Measurements from ENCODE around the gene ASB7. TPM values are rescaled to one million over a fixed set of nuclear protein-coding genes. Genes with fewer than 3 reads are reported as not detected.
A peak's percentile ranks its signal among the peaks of the same experiment; 100 is the strongest.

The ASB7 gene
- total RNA-seq, 1 experiment from 2014 or later, result 12.1 TPM

DNA sequence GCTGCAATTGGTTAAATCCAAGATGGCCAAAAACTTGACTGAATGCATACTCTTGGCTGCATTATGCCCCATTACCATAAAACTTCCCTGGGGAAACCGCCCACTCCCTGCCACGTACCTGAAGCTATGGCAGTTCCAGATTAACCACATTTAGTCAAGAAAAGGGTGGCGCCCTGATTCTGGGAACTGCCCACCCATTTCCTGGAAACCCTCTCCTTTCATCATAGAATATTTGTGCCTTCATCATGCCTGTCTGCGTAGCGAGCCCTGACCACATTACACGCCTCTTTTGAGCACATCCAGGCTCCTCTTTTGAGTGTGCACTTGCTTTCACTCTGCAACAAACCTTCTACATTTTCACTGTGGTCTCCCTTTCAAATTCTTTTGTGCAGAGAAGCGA, 5.6 kb upstream of the ASB7 start:
- DNase-seq (ENCODE audit: low read depth), result no peak

DNA sequence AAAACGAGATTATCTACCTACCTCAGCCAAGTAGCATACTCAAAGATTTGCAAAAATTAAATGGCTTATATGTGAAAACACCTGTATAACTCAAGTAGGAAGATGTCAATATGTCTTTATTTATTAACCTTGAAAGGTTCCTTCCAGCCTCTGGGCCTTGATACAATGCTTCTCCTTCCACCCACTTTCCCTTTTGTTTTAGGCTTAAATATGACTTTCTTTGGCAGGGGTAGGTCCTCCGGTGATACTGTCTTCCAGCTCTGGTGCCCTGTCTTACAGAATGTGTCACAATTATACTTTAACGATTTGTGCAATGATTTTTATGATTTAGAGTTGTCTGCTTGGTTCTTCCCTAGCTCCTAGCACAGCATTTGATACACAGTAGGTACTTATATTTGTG, 4.5 kb upstream of the ASB7 start:
- no peak for DNase-seq (ENCODE audit: low read depth)

DNA sequence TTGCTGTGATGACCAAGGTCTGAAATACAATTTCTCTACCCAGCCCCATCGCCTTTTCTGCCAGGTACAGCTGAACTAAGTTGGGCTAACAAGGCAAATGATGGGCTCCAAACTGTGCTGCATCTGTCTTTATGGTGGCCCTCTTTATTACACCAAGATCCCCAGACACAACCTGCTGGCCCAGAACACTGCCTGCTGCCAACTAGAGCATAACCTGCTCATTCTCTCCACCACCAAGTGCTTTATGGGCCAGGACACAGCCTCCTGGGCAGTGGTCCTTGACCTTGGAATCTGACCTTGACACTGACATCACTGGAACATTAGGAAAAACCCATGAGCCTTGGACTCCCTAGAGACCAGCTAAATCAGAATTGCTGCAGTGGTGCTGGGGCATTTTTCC, 3.7 kb upstream of the ASB7 start:
- DNase-seq (ENCODE audit: low read depth), result no peak

DNA sequence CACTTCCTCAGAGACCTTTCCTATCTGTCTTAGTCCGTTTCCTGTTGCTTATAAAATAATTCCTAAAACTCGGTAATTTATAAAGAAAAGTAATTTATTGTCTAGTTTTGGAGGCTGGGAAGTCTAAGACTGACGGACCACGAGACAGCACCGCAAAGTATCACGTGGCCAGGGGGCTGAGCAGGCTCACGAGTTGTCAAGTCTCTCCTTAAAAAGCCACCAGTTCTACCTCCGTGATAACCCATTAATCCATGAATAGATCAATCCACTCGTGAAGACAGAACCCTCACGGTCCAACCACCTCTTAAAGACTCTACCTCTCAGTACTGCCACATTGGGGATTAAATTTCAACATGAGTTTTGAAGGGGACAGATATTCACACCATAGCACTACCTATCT, 1.2 kb upstream of the ASB7 start:
- DNase-seq (ENCODE audit: low read depth), result peak; percentile 9

DNA sequence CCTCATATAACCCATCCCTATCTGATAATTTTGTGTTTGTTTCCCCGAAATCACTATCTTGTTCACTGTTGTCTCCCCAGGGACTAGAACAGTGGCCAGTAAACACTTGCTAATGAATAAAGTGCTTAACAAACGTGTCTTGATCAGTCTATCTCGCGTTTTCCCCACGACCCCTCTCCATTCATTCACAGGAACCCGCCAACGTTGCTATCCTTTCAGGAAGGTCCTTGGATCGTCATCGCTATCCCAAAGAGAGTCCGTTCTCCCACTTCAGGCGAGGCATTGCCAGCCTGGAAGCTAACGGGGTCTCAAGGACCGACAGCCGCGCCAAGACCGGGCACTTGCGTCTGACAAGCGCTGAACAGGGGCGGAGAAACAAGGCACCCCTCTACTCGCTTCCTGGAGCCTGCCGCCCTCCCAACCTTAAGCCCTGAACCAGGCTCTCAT, 749 bp upstream of the ASB7 start:
- no peak for DNase-seq (ENCODE audit: low read depth)

DNA sequence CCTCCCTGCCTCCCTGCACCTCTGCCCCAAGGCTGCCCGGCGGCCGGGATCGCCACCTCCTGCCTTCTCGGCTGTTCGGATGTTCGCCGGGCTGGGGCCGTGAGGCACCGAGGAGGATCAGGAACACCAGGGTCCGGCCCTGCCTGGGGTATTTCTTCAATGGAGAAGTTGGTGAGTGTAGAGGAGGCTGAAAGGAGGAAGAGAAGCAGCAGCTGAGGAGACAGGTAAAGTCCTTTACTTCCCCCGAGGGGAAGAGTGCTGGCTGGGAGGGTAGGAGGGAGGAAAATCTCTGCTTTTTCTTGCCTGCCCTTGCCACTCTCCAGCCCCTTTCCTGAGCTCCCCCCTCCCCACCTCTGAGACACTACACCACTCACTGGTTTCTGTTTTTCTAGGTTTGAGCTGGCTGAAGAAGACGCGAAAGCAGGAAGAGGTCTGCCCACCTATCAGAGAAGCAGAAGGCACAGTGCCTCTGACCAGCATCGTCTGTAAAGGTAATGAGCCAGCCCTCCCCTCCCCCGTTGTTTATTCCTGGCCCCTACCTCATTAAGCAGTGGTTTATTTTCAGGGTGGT, 519 bp downstream of the ASB7 start:
- peak; percentile 53 for DNase-seq (ENCODE audit: low read depth)

DNA sequence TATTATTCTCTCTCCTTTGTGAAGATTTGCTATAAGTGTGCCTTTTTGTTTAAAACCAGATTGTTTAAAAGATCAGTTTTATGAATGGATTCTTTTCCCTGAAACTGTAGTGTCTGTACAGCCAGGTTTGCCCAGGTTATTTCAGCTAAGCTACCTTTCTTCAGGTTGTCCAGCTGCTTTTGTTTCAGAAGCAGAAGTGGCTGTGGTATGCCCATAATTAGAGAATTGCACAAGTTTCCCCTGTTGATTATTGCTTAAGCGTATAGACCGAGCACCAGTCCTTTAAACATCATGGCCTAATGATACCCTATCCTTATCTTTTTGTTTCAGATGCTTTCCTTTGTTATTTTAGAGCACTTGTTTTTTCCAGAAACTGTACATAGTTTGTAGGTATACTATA, 10.2 kb downstream of the ASB7 start:
- DNase-seq (ENCODE audit: low read depth), result no peak

DNA sequence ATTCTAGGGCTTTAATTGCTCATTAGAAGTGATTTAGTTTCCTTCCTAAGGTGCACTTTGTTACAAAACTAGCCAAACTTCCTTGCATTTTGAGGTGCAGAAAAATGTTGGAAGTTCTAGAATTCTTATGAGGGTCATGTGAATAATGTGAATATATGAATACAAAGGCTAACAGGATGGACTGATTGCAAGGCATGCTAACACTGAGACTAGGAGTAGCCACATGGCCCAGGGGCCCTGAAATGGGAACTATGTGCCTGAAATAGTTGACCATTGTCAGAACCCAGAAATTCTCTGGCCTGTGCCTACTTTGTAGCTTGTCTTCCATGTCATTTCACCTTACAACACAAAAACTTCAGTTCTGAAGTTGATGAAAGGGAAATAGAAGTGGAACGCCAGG, 10.8 kb downstream of the ASB7 start:
- no peak for DNase-seq (ENCODE audit: low read depth)

DNA sequence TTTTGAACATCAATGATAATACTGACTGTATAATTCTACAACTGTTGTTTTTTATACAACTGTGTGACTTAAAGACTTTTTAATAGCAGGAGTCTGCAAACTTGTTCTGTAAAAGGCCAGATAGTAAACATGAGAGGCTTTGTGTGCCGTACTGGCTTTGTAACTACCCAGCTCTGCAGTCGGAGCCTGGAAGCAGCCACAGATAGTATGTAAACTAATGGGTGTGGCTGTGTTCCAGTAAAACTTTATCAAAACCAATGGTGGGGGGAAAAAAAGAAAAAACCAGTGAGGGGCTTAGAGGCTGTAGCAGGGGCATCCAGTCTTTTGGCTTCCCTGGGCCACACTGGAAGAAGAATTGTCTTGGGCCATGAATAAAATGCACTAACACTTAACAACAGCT, 11.9 kb downstream of the ASB7 start:
- no peak for DNase-seq (ENCODE audit: low read depth)

DNA sequence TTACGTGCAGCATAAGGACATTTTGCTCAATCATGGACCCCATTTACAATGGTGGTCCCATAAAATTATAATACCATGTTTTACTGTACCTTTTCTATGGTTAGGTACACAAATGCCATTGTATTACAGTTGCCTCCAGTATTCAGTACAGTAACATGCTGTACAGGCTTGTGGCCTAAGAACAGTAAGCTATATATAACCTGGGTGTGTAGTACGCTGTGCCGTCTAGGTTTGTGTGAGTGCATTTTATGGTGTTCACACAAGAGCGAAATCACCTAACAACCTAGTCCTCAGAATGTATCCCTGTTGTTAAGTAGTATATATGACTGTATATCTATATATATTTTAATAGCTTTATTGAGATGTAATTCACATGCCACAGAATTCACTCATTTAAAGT, 12.5 kb downstream of the ASB7 start:
- DNase-seq (ENCODE audit: low read depth), result no peak

DNA sequence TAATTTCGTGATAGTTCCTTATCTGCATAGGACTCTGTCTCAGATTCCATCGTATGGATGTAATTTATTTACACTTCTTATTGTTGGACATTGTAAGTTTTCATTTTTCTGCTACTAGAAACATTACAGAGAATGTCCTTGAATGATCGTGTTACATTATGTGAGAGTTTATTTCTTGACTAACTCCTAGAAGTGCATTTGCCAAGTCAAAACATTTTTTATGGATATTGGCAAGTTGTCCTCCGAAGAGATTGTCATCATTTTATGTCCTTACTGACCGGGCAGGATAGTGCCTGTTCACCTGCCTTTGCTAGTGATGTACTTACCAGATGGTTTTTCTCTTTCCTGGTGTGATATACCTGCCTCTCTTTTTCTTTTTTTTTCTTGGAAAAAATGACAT, 13.4 kb downstream of the ASB7 start:
- DNase-seq (ENCODE audit: low read depth), result no peak

DNA sequence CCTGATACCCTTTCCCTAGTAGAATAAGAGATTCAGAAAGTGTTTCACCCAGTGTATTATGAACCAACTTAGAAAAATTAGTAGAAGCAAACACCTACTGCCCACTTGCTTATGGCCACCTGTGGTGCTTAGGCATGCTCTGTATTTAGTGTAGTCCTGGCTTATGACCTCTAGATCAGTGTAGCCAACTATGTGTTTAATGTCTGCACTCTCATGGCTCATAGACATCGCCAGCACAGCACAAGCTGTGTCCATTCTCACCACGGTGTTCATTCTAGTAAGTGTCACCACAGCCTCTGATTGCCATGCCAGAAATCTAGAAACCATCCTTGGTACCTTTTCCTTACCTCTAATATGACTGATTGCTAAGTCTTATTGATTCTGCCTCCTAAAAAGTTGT, 14.3 kb downstream of the ASB7 start:
- no peak for DNase-seq (ENCODE audit: low read depth)

DNA sequence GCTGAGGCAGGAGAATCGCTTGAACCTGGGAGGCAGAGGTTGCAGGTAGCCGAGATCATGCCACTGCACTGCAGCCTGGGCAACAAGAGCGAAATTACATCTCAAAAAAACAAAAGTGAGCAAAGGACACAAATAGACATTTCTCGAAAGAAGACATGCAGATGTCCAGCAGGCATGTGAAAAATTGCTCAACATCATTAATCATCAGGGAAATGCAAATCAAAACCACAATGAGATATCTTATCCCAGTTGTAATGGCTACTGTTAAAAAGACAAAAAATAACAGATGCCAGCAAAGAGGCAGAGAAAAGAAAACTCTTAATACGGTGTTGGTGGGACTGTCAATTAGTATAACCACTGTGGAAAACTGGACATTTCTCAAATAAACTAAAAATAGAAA, 20.9 kb downstream of the ASB7 start:
- DNase-seq (ENCODE audit: low read depth), result peak; percentile 66

DNA sequence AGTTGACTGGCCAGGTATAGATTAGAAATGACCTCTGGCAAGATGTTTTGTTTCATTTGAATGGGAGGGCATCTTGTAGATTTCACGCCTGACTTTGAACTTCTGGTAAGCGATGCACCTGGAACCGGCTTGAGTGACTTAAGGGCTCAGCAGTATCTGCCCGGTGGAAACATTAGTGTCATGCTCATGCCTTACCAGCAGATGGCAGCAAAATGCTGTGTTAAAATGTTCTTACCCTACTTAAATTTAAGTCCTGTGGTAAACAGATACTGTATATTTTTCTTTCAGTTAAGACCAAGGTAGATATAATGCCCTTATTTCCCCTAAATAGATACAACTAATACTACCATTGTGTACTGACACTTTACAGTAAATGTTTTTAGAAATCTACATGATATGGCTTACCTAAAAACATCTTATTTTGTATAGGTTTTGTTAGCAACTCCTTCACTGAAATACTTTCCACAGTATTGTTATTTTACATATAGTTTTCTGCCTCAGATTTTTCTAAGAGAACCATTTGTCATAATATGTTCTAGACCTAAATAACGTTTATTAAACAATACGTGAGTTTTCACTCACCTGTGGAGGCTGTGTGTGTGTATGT, 25.5 kb downstream of the ASB7 start:
- peak; percentile 64 for DNase-seq (ENCODE audit: low read depth)

DNA sequence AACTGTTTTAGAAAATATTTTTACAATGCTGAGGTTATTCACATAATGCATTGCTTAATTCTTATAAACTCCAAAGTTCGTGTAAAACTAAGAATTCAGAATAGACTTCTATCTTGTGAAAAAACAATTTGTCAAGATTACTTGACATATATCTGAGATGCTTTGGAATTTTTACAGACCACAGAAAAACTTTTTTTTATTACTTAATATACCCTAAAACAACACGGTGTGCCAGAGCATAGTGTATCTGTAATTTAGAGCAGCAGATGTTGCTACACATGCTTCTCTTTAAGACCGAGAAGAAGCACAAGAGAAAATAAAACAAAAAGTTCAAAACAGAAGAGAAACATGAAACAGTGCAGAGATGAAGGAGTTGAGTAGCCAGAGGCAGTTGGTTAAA, 26.4 kb downstream of the ASB7 start:
- peak; percentile 35 for DNase-seq (ENCODE audit: low read depth)

DNA sequence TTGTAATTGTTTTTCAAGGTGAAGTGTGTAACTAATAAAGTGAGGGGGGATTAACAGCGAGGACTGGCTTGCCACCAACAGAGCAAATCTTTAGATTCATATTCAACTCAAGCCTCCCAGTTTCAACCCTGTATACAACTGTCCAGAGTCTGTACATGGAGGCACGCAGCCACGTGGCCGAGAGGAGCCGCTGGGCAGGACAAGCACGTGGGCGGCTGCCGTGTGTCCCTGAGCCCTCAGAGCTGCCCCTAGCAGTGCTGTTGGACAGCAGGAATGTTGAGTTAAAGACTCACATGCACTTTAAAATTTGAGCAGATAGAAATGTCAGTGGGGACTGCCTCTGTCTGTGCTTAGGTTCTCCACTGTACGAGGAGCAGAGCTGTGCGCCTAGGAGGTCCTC, 29.4 kb downstream of the ASB7 start:
- no peak for DNase-seq (ENCODE audit: low read depth)

DNA sequence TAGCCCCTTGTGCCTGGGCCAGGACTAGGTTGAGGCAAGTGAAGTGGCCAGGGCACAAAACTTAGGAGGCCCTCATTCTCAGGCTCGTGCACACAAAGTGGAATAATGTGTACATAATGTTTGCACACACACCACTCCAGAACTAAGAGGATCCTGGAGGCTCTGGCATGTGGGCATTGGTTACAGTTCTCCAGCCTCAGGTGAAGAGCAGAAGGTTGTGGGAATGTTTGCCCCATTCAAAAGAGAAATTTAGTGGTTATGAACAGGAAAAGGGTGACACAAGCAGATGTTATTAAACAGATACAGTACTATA, 31.3 kb downstream of the ASB7 start:
- peak; percentile 5 for DNase-seq (ENCODE audit: low read depth)

DNA sequence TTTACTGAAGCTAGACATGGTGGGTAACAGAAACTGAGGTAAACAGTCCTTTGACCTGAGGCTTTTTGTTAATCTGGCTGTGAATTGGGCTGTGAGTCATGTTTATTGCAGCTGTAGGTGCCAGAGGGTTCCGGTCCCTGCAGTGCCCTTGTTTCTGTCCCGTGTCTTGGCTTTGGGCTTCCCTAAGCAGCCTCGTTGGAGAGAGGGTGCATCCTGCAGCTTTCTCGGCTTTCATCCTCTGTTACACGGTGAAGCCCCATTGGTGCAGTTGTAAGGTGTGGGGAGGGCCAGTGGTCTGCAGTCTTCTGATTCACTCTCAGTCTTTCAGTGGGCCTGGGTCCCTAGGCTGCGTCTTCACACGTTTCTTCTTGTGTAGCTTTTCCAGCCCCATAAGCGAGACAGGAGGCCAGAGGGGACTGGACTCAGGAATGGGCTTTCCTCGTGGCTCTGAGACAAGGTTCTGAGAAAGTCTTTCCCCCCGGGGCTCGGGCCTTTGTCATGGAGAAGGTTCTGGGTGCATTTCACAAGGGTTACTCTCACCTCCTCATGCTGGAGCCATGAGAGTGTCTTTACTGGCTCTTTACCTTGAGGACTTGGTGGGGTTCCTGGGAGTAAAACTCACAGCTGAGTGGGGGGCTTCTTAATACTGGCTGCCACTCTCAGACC, 33.1 kb downstream of the ASB7 start:
- DNase-seq (ENCODE audit: low read depth), result peak; percentile 67

DNA sequence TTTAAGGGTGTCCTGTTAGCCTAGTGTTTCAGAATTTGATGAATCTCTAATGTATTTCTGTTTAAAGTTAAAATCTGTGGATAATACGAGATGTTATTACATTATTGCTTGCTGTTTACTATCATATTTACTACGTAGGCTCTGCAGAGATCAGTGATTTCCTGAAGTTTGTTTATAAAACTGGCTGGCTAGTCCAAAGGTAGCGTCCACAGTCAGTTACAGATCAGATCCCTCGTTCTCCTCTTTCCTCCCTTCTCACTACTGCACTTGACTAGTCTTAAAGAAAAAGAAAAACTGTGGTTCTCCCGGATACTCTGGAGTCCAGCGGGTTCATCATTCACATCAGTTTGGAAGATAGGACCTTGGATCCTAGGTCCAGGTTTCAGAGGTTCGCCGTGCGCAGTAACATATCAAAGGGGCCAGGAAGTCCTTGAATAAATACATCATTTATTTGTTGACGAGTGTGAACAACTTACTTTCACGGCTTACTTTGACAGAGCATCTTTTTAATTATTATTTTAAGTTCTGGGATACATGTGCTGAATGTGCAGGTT, 35.9 kb downstream of the ASB7 start:
- no peak for DNase-seq (ENCODE audit: low read depth)

DNA sequence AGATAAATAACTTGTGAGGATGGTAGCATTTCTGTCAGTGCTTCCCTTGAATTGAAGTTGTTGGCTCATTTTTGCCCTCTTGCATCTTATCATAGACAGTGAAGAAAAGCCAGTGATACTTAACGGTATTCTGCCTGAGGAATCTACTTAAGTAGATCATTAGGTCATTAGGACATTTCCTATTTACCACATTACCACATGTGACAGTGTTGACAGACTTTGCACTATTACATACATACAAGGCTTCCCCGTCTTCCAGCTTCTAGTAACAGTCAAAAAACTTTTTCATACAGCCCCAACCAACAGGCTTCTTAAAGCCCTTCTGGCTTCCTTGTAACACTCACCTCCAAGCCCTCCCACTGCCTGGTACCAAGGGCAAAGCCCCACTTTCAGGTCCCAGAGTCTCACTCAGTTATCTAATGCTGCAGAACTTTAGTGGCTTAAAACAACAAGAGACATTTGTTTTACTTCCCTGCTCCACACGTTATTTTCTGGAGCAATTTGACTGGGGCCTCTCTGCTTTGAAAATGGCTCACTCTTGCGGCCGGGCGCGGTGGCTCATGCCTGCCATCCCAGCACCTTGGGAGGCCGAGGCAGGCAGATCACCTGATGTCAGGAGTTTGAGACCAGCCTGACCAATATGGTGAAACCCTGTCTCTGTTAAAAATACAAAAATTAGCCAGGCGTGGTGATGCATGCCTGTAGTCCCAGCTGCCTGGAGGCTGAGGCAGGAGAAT, 40.0 kb downstream of the ASB7 start:
- no peak for DNase-seq (ENCODE audit: low read depth)

DNA sequence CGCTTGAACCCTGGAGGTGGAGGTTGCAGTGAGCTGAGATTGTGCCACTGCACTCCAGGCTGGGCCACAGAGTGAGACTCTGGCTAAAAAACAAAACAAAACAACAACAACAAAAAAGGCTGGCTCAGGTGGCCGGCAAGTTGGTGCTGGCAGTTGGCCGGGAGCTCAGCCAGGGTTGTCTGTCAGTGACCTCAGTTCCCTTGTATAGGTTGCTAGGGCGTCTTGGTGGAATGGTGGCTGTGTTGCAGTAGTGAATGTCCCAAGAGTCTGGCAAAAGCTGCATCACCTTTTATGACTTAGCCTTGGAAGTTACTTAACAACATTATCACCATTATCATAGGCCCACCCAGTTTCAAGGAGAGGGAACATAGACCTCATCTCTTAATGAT, 40.6 kb downstream of the ASB7 start:
- DNase-seq (ENCODE audit: low read depth), result no peak

DNA sequence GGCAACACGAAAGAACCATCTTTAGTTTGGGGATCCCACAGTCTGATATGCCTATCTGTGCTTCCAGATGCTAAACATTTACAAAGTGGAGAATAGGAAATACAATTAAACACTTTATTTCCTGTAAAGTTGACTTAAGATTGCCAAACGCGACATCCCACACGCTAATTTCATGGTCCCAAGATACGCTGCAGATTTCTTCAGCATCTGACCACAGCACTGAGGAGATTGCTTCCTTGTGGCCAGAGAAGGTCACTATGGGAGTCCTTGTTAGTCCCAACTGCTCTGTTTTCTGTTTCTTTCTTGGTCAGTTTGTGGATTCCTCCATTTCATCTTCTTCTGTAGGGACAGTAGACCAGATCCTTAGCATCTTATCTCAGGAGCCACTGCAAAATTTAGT, 43.3 kb downstream of the ASB7 start:
- DNase-seq (ENCODE audit: low read depth), result no peak

DNA sequence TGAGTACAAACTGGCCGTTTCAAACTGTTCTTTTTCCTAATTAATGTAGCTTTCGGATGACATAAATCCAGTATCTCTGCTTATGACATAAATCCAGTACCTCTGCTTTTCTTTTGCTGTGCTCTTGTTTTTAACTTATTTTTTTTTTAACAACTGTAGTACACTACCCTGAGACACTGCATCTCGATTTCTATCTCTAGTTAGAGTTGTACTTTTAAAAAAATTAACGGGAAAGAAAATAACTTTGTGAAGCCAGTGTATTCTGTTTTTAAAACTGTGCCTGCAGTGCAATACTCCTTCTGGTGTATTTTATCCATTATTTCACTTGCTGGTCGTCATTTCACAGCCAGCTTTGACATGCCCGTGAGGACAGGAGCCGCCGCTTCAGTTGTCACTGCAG, 46.6 kb downstream of the ASB7 start:
- no peak for DNase-seq (ENCODE audit: low read depth)

Measured in M059J (cell line).